ENCODE results near the gene PTPRT. TPM values are rescaled to one million over a fixed set of nuclear protein-coding genes. Genes with fewer than 3 reads are reported as not detected.

The PTPRT gene
- total and polyA plus RNA-seq, 2 of the 13 experiments (the other 11 are each of a cell fraction or from before 2014, with no cell fraction given), result under 0.01 to 0.09 TPM

DNA sequence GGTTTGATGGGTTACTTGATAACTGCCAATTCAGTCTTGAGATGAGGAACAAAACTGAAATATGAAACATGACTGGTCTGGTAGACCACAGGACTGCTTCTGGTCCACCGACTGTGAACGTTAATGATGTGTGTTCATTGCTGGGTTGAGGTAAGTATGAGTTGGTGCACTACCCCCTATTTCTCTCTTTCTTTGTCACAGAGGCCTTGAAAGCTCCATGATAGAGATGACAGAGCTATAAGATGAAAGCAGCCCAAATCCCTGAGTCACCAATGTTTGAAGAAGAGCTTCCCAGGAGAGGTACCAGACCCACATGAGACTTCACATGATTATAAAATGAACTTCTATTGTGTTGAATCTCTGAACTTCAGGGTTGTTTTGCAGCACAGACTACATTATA lies 555.5 kb downstream of the PTPRT start (continued):
- TF ChIP-seq ZNF326 (CRISPR knock-in tag; IDR thresholded peaks at IDR 0.05; ENCODE audit: borderline replicate concordance), result no peak
- TF ChIP-seq ZNF143 (CRISPR knock-in tag; IDR thresholded peaks at IDR 0.05), result no peak
- TF ChIP-seq ZSCAN22 (CRISPR knock-in tag; IDR thresholded peaks at IDR 0.05), result no peak
- TF ChIP-seq SOX6 (IDR thresholded peaks at IDR 0.05), result no peak
- TF ChIP-seq SOX6 (CRISPR knock-in tag; IDR thresholded peaks at IDR 0.05), result no peak
- TF ChIP-seq HDAC1 (CRISPR knock-in tag; IDR thresholded peaks at IDR 0.05), result no peak
- no peak for TF ChIP-seq FOXK1 (CRISPR knock-in tag; IDR thresholded peaks at IDR 0.05; ENCODE audit: borderline replicate concordance, low read depth)
- TF ChIP-seq, protein P1, sequence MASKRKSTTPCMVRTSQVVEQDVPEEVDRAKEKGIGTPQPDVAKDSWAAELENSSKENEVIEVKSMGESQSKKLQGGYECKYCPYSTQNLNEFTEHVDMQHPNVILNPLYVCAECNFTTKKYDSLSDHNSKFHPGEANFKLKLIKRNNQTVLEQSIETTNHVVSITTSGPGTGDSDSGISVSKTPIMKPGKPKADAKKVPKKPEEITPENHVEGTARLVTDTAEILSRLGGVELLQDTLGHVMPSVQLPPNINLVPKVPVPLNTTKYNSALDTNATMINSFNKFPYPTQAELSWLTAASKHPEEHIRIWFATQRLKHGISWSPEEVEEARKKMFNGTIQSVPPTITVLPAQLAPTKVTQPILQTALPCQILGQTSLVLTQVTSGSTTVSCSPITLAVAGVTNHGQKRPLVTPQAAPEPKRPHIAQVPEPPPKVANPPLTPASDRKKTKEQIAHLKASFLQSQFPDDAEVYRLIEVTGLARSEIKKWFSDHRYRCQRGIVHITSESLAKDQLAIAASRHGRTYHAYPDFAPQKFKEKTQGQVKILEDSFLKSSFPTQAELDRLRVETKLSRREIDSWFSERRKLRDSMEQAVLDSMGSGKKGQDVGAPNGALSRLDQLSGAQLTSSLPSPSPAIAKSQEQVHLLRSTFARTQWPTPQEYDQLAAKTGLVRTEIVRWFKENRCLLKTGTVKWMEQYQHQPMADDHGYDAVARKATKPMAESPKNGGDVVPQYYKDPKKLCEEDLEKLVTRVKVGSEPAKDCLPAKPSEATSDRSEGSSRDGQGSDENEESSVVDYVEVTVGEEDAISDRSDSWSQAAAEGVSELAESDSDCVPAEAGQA (IDR thresholded peaks at IDR 0.05; ENCODE audit: low read depth), result no peak
- TF ChIP-seq, protein P1 (CRISPR knock-in tag; IDR thresholded peaks at IDR 0.05; ENCODE audit: borderline replicate concordance), result no peak
- TF ChIP-seq ZNF256 (CRISPR knock-in tag; conservative IDR thresholded peaks at IDR 0.05), result no peak
- TF ChIP-seq, protein P2, sequence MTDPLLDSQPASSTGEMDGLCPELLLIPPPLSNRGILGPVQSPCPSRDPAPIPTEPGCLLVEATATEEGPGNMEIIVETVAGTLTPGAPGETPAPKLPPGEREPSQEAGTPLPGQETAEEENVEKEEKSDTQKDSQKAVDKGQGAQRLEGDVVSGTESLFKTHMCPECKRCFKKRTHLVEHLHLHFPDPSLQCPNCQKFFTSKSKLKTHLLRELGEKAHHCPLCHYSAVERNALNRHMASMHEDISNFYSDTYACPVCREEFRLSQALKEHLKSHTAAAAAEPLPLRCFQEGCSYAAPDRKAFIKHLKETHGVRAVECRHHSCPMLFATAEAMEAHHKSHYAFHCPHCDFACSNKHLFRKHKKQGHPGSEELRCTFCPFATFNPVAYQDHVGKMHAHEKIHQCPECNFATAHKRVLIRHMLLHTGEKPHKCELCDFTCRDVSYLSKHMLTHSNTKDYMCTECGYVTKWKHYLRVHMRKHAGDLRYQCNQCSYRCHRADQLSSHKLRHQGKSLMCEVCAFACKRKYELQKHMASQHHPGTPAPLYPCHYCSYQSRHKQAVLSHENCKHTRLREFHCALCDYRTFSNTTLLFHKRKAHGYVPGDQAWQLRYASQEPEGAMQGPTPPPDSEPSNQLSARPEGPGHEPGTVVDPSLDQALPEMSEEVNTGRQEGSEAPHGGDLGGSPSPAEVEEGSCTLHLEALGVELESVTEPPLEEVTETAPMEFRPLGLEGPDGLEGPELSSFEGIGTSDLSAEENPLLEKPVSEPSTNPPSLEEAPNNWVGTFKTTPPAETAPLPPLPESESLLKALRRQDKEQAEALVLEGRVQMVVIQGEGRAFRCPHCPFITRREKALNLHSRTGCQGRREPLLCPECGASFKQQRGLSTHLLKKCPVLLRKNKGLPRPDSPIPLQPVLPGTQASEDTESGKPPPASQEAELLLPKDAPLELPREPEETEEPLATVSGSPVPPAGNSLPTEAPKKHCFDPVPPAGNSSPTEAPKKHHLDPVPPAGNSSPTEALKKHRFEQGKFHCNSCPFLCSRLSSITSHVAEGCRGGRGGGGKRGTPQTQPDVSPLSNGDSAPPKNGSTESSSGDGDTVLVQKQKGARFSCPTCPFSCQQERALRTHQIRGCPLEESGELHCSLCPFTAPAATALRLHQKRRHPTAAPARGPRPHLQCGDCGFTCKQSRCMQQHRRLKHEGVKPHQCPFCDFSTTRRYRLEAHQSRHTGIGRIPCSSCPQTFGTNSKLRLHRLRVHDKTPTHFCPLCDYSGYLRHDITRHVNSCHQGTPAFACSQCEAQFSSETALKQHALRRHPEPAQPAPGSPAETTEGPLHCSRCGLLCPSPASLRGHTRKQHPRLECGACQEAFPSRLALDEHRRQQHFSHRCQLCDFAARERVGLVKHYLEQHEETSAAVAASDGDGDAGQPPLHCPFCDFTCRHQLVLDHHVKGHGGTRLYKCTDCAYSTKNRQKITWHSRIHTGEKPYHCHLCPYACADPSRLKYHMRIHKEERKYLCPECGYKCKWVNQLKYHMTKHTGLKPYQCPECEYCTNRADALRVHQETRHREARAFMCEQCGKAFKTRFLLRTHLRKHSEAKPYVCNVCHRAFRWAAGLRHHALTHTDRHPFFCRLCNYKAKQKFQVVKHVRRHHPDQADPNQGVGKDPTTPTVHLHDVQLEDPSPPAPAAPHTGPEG (CRISPR knock-in tag; IDR thresholded peaks at IDR 0.05), result no peak
- TF ChIP-seq, protein P3, sequence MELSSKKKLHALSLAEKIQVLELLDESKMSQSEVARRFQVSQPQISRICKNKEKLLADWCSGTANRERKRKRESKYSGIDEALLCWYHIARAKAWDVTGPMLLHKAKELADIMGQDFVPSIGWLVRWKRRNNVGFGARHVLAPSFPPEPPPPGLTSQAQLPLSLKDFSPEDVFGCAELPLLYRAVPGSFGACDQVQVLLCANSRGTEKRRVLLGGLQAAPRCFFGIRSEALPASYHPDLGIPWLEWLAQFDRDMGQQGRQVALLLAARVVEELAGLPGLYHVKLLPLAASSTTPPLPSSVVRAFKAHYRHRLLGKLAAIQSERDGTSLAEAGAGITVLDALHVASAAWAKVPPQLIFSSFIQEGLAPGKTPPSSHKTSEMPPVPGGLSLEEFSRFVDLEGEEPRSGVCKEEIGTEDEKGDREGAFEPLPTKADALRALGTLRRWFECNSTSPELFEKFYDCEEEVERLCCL (CRISPR knock-in tag; IDR thresholded peaks at IDR 0.05; ENCODE audit: borderline replicate concordance), result no peak
- TF ChIP-seq ZNF292 (CRISPR knock-in tag; IDR thresholded peaks at IDR 0.05; ENCODE audit: borderline replicate concordance, low read depth), result no peak
- TF ChIP-seq, protein P4, sequence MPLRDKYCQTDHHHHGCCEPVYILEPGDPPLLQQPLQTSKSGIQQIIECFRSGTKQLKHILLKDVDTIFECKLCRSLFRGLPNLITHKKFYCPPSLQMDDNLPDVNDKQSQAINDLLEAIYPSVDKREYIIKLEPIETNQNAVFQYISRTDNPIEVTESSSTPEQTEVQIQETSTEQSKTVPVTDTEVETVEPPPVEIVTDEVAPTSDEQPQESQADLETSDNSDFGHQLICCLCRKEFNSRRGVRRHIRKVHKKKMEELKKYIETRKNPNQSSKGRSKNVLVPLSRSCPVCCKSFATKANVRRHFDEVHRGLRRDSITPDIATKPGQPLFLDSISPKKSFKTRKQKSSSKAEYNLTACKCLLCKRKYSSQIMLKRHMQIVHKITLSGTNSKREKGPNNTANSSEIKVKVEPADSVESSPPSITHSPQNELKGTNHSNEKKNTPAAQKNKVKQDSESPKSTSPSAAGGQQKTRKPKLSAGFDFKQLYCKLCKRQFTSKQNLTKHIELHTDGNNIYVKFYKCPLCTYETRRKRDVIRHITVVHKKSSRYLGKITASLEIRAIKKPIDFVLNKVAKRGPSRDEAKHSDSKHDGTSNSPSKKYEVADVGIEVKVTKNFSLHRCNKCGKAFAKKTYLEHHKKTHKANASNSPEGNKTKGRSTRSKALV (CRISPR knock-in tag; IDR thresholded peaks at IDR 0.05), result no peak
